ENCODE results near the gene CCSER1. TPM values are rescaled to one million over a fixed set of nuclear protein-coding genes. Genes with fewer than 3 reads are reported as not detected.

Gene CCSER1
- total RNA-seq, 3 donors from 2014 or later (not counting 1 experiment from before 2014, with no cell fraction given): 0.87 to 1.1 (median 1.1) TPM

DNA sequence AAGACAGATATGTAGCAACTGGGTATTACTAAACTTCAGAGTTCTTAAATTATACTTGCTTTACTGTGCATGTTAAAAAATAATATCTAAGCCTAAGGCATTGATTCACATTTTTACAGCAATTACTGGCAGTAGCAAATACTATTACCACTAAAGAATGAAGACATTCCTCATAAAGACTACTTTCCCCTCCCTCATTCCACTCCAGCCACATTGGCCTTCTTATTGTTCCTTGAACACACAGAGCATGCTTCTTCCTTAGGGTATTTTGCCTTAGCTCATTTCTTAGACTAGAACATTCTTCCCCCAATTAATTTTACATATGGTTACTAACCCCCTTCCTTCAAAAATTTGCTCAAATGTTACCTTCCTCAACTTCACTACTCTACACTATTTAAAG lies 717.0 kb downstream of the CCSER1 start:
- H3K27me3 Mint-ChIP-seq (ENCODE audit: low read depth in 2 of 2): no peaks in the 10 kb centered on the region
- H3K36me3 Mint-ChIP-seq: no peaks in the 10 kb centered on the region
- DNase-seq (no peak), ATAC-seq (no peak)
- H3K4me1 ChIP-seq (ENCODE audit: control insufficient read depth, insufficient read depth, low read length): no peaks in the 10 kb centered on the region
- H3K4me1 Mint-ChIP-seq: no peaks in the 10 kb centered on the region
- no peak overlapping the region for H3K4me3 ChIP-seq (ENCODE audit: low read length)
- no peaks in the 10 kb centered on the region for H3K36me3 ChIP-seq (ENCODE audit: control insufficient read depth, insufficient read depth, low read length)
- H3K27me3 ChIP-seq (ENCODE audit: control insufficient read depth, insufficient read depth, low read length): no peaks in the 10 kb centered on the region
- intact Hi-C loops (cut with micrococcal nuclease): no loop called here
- no peak overlapping the region for H3K4me3 Mint-ChIP-seq
- no peak overlapping the region for H3K27ac Mint-ChIP-seq
- H3K9me3 Mint-ChIP-seq: peaks cover 16 to 19% of the 10 kb centered on the region in 2 donors
- TF ChIP-seq, protein P1, sequence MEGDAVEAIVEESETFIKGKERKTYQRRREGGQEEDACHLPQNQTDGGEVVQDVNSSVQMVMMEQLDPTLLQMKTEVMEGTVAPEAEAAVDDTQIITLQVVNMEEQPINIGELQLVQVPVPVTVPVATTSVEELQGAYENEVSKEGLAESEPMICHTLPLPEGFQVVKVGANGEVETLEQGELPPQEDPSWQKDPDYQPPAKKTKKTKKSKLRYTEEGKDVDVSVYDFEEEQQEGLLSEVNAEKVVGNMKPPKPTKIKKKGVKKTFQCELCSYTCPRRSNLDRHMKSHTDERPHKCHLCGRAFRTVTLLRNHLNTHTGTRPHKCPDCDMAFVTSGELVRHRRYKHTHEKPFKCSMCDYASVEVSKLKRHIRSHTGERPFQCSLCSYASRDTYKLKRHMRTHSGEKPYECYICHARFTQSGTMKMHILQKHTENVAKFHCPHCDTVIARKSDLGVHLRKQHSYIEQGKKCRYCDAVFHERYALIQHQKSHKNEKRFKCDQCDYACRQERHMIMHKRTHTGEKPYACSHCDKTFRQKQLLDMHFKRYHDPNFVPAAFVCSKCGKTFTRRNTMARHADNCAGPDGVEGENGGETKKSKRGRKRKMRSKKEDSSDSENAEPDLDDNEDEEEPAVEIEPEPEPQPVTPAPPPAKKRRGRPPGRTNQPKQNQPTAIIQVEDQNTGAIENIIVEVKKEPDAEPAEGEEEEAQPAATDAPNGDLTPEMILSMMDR (IDR thresholded peaks at IDR 0.05): no peak
- H3K27ac ChIP-seq (ENCODE audit: low read length): no peak overlapping the region
- H3K9me3 ChIP-seq (ENCODE audit: control insufficient read depth, insufficient read depth, low read length): no peaks in the 10 kb centered on the region

DNA sequence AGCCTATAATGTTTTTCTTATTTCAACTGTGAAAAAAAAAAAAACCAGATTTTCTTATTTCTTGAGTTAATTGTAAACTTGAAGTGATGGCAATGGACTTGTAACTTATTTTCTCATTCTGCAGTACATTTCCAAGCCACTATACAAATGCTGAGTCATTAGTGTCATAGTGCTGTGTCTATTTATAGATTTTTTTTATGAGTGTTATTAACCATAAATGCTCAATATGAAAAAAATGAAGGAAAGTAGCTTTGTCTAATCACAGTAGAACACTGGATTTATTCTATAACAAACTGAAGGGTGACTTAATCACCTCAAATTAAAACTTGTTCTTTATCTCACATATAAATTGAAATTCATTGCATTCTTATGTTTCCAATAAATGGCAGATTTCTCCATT lies 718.6 kb downstream of the CCSER1 start:
- Mint-ChIP-seq H3K4me1 (no peaks in the 10 kb centered on the region), H3K36me3 (no peaks in the 10 kb centered on the region), H3K4me3 (no peak overlapping the region), H3K9me3 (peaks cover 17 to 19% of the 10 kb centered on the region in 2 donors), H3K27me3 (ENCODE audit: low read depth in 2 of 2) (no peaks in the 10 kb centered on the region), H3K27ac (no peak overlapping the region)
- TF ChIP-seq, protein P1 (IDR thresholded peaks at IDR 0.05): no peak
- Histone ChIP-seq H3K4me1 (ENCODE audit: control insufficient read depth, insufficient read depth, low read length) (no peaks in the 10 kb centered on the region), H3K27me3 (ENCODE audit: control insufficient read depth, insufficient read depth, low read length) (no peaks in the 10 kb centered on the region), H3K36me3 (ENCODE audit: control insufficient read depth, insufficient read depth, low read length) (no peaks in the 10 kb centered on the region), H3K27ac (ENCODE audit: low read length) (no peak overlapping the region), H3K9me3 (ENCODE audit: control insufficient read depth, insufficient read depth, low read length) (no peaks in the 10 kb centered on the region), H3K4me3 (ENCODE audit: low read length) (no peak overlapping the region)
- no peak for DNase-seq
- no peak for ATAC-seq
- intact Hi-C loops (cut with micrococcal nuclease): no loop called here

DNA sequence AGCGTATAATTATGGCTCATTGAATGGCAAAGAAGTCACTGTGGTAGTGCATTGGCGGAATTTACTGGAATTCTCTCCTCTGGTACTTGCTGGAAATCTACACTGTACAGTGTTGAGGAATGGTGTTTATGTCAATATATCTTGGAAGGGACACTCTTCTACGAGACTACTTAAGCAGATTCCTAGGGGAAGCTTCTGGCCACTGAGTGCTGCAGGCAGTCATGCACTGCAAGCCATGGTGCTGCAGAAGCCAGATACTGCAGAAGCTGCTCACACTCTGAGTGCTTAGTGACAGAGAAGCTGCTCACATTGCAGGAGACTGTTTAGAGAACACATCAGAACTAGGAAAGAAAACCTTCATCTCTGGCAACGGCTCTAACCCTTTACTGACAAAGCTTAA lies 725.0 kb downstream of the CCSER1 start:
- Histone ChIP-seq H3K36me3 (ENCODE audit: control insufficient read depth, insufficient read depth, low read length) (no peaks in the 10 kb centered on the region), H3K27ac (ENCODE audit: low read length) (no peak overlapping the region), H3K4me3 (ENCODE audit: low read length) (no peak overlapping the region), H3K27me3 (ENCODE audit: control insufficient read depth, insufficient read depth, low read length) (no peaks in the 10 kb centered on the region), H3K9me3 (ENCODE audit: control insufficient read depth, insufficient read depth, low read length) (no peaks in the 10 kb centered on the region), H3K4me1 (ENCODE audit: control insufficient read depth, insufficient read depth, low read length) (no peaks in the 10 kb centered on the region)
- Mint-ChIP-seq H3K27ac (no peak overlapping the region), H3K36me3 (no peaks in the 10 kb centered on the region), H3K4me1 (no peaks in the 10 kb centered on the region), H3K27me3 (ENCODE audit: low read depth in 2 of 2) (no peaks in the 10 kb centered on the region), H3K9me3 (peaks cover 11 to 26% of the 10 kb centered on the region in 2 donors), H3K4me3 (no peak overlapping the region)
- intact Hi-C loops (cut with micrococcal nuclease): no loop called here
- TF ChIP-seq, protein P1 (IDR thresholded peaks at IDR 0.05): no peak
- ATAC-seq (no peak), DNase-seq (no peak)
- 92% methylated on average over 3 of the region's 4 CpGs for WGBS (ENCODE audit: insufficient coverage)

GRCh38 chr4:90855111-90855510 lies 727.9 kb downstream of the CCSER1 start:
- ATAC-seq (no peak), DNase-seq (no peak)
- peaks cover 9 to 22% of the 10 kb centered on the region in 2 donors for H3K9me3 Mint-ChIP-seq
- H3K27ac Mint-ChIP-seq: no peak overlapping the region
- Histone ChIP-seq H3K9me3 (ENCODE audit: control insufficient read depth, insufficient read depth, low read length) (no peaks in the 10 kb centered on the region), H3K36me3 (ENCODE audit: control insufficient read depth, insufficient read depth, low read length) (no peaks in the 10 kb centered on the region), H3K27me3 (ENCODE audit: control insufficient read depth, insufficient read depth, low read length) (no peaks in the 10 kb centered on the region), H3K4me1 (ENCODE audit: control insufficient read depth, insufficient read depth, low read length) (no peaks in the 10 kb centered on the region), H3K4me3 (ENCODE audit: low read length) (no peak overlapping the region), H3K27ac (ENCODE audit: low read length) (no peak overlapping the region)
- TF ChIP-seq, protein P1 (IDR thresholded peaks at IDR 0.05): no peak
- no peaks in the 10 kb centered on the region for H3K4me1 Mint-ChIP-seq
- intact Hi-C loops (cut with micrococcal nuclease): no loop called here
- H3K27me3 Mint-ChIP-seq (ENCODE audit: low read depth in 2 of 2): no peaks in the 10 kb centered on the region
- no peak overlapping the region for H3K4me3 Mint-ChIP-seq
- H3K36me3 Mint-ChIP-seq: no peaks in the 10 kb centered on the region
